GM19328 (cell line): ENCODE results near the gene TMED6.
A peak's percentile ranks its signal among the peaks of the same experiment; 100 is the strongest.
"Not testable (repeated sequence)": the region's sequence is repeated elsewhere in the genome, so short reads cannot be mapped to it uniquely, and the experiment has no call there.

ENCODE experiments used
- ATAC-seq: cut with Tn5 transposase; IDR thresholded peaks from one replicate; pipeline ENCODE4 v1.9.1; 2021; ENCODE audit warnings: mild to moderate bottlenecking, moderate library complexity; ENCODE audit not compliant: unreplicated experiment

Gene TMED6

GRCh38 chr16:69363281-69363717 lies 11.7 kb upstream of the TMED6 start:
- ATAC-seq, result no peak

DNA sequence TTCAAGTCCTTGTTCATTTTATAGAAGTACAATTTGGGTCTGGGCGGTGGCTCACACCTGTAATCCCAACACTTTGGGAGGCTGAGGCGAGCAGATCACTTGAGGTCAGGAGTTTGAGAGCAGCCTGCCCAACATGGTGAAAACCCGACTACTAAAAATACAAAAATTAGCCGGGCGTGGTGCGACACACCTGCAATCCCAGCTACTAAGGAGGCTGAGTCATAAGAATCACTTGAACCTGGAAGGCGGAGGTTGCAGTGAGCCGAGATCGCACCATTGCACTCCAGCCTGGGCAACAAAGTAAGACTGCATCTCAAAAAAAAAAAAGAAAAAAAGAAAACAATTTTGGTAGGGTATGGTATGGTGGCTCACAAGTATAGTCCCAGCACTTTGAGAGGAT lies 8.5 kb upstream of the TMED6 start:
- not testable (repeated sequence) for ATAC-seq

DNA sequence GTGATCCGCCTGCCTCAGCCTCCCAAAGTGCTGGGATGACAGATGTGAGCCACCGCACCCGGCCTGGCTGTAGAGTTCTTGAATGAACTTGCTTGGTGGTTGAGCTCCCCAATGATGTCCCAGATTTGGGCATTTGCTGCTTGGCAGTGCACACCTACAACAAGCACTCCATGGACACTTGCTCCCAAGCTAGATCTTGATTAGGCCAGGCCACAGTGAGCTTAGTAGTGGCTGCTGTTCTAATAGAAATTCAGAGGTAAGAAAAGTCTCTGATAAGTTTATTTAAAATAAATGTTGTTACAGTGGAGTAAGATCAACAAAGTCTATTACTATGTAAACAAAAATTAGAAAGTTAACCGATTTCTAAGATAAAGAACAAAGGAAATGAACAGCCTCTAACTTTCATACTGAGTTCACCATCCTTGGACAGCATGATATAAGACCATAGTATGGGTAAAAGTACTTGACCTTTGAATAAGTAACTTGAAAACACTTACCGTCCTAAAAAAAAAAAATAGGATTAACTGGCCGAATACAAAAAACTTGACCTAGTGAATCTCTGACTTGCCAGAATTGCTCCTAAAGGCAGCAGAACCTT lies 951 bp downstream of the TMED6 start:
- ATAC-seq, result no peak

DNA sequence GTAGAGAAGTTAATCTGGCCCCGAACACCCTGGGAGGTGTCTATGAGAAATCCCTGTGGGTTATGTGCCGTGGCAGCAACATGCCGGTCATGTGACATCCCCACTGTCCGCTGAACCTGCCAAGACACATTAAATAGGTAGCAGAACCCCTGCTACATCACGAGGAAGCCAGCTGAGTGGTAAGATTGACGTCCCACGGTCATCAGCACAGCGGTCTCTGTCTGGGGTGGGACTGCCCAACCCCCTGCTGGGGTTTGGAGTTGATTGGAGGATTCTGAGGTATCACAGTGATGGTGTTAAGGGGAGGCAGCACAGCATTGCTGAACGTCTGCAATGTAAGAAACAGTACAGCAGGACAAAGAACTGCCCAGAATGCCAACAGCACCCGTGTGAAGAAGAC lies 2.0 kb downstream of the TMED6 start:
- ATAC-seq, result no peak

DNA sequence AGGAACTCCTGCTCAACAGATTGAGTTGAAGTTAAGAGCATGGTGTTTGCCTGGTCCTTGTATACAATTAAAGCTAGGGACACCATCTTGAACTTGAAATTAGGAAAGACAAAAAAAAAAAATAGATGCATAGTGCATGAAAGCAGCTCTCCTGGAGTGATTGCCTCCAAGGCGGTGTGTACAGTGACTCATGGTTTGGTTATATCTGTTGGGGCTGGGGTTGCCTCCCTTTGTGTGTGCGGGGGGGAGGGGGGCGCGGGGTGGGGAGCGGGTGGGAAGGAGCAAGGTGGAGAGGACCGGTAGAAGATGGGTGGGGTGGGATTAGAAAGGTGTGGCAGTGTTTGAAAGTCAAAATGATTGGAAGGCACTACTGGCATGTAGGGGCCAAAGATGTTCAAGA lies 3.4 kb downstream of the TMED6 start:
- ATAC-seq, result no peak

GRCh38 chr16:69346683-69347082 lies 4.9 kb downstream of the TMED6 start:
- no peak for ATAC-seq

- no peak for ATAC-seq
Observed at GRCh38 chr16:69345923-69346322, 5.7 kb downstream of the TMED6 start.

DNA sequence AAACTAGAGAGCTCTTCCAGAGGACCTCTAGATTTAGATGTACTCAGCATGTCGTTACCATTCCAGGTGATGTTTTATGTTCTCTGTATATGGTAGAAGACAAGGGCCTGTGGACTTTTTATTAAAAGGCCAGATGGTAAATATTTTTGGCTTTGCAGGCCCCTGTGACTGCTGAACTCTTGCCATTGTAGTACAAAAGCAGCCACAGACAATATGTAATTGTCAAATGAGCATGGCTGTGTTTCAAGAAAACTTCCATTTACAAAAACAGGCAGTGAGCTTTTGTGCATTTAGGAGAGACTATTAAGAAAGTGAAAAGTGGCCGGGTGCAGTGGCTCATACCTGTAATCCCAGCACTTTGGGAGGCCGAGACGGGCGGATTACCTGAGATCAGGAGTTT lies 7.4 kb downstream of the TMED6 start:
- ATAC-seq, result no peak

GRCh38 chr16:69340095-69340644 lies 11.4 kb downstream of the TMED6 start:
- ATAC-seq, result no peak

DNA sequence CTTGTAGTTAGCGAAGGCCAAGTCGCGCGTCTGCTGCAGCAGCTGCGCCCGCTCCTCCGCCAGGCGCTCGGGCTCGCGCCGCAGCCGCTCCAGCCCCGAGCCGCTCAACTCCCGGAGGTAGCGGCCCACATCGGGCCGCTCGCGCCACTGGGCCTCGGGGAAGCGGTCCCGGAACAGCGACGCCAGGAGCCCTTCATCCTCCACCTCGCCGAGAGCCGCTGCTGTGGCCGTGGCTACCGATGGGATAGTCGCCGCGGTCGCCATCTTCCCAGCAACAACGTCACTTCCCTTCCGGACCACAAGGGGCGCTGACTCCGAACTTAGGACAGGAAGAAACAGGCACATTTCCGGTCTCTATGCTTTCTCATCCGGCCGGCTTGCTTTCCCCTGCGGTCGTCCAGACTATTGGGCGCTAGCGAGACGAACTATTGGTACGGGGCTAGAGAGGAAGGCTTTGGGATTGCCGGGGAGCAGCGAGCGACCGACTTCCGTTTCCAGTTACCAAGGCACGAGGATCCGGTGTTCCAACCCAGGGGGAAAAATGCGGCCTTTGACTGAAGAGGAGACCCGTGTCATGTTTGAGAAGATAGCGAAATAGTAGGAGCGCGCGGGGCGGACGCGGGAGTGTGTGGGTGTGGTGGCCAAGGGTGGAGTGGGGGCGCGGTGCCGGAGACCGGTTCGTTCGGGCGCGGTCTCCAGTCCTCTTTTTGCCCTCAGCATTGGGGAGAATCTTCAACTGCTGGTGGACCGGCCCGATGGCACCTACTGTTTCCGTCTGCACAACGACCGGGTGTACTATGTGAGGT lies 12.1 kb downstream of the TMED6 start, which contains the start of the genes COG8 and NIP7:
TSS of gene COG8 (minus strand) at position 276 of the 806 bp plus-strand sequence. CDS start at position 264, 12 bp downstream.
TSS of gene NIP7 (plus strand) at position 484 of the 806 bp plus-strand sequence. CDS start at position 542, 58 bp downstream.
- ATAC-seq, result peak; percentile 81

DNA sequence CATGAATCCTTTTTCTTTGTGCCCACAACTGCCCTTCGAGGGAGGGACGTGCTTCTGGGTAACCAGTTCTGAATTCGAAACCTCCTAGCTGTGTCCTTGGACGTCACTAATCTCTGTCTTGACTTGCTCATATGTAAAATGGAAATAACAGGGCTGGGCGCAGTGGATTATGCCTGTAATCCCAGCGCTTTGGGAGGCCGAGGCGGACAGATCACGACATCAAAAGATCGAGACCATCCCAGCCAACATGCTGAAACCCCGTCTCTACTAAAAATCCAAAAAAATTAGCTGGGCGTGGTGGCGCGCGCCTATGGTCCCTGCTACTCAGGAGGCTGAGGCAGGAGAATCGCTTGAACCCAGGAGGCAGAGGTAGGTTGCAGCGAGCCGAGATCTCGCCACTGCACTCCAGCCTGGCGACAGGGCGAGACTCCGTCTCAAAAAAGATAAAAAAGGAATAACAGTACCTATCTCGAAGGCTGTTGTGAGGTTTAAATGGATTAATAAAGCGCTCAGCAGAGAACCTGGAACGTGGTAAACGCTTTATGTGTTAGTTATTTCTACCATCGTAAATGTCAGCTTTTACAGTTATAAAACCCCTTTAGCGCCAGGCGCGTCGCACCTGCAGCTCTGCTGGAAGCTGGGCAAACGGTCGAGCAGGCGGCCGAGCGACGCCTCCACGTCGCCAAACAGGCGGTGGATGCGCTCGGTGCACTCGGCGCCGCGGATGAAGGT lies 12.9 kb downstream of the TMED6 start:
- ATAC-seq, result no peak

GRCh38 chr16:69334696-69335095 lies 16.9 kb downstream of the TMED6 start:
- no peak for ATAC-seq

DNA sequence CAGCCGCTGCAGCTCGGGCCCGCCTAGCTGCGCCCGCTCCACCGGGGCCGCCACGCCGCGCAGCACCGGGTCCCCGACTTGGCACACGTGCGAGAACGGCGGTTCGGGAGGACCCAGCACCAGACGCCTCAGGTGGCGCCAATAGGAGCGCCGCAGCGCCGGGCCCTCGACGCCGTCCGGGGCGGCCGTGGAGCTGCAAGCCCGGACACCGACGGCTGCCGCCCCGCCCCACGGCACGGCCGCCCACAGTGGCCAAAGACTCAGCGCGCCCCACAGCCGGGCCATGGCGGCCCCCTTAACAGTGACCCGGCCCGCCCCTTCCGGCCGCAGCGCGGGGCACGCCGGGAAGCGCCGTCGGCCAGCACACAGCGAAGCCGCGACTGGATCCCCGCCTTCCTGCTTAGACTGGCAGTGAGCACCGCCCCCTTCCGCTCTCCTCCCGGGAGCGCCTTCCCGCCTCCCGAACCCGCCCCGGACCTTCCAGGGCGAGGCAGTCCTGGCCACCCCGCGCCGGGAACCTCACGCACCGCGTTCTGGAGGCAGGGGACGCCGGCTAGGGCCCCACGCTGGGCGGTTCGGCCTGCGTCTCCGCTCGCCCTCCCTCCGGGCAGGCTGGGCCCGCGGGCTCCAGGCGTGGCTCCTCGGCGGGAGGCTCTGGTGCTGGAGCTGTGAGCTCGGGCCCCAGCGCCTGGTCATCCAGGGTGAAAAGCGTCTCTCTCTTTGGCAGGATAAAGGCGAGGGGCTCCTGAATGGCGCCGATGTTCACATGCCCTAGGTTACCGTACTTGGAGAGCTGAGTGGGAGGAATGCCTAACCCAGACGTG lies 21.1 kb downstream of the TMED6 start, which contains the start of gene PDF:
TSS of gene PDF (minus strand) at position 303 of the 824 bp plus-strand sequence. CDS start at position 285, 18 bp downstream.
- peak; percentile 92 for ATAC-seq

DNA sequence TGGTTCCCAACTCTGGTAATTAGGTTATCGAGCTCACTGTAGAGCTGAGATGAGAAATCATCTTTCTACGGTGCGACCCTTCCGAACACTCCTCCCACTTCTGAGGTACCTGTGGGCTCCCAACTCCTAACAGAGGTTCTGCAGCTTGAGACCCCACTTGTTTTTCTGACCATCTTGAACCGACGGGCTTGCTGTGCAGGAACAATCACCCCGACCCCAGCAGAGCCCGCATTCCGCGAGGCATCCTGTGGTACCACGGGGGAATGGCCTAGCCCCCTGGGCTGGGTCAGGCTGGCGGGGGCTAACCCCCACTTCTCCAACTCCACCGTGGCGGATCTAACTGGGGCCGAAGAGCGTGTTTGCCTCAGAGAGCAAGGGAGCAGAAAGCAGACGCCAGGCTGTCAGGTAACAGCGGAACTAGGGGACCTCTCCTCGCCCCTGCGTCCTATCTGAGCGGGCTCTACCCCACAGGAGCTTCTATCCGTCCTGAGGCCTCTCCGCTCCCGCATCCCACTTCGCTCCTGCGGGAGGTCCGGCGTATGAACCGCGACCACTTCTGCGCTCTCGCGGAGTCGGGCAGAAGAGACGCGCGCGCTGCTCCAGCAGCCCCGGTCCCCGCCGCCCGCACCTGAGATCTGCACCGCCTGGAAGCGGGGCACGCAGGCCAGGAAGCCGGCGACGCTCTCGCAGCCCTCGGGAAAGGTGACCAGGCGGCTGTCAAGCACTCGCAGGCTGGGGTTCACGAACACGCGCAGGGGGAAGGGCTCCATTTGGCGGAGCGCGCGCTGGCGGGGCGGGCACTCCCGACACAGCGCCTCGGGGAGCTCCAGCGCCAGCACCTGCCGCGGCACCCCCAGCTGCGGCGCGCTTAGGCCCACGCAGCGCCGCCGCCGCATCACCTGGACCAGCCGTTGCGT lies 22.0 kb downstream of the TMED6 start:
- peak; percentile 14 for ATAC-seq

DNA sequence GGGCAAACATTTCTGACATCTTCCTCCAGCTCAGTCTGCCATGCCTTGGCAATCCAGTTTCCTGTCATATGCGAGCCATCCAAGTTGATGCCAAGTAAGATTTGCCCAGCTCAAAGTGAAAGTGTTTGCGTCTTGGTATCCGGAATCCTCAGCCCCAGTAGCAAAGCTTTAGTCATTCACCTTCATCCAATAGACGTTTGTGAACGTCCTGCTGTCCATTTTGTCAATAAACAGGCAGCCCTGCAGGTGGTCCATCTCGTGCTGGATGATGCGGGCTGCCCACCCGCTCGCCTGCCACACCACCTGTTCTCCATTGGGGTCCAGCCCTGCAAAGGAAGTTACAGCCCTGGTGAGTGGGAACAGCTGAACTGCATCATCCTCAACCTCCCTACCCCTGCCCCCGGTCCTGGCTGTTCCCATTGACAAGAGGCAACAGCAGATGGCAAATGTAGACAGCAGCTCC lies 22.7 kb downstream of the TMED6 start:
- ATAC-seq, result no peak

- ATAC-seq, result no peak
Observed at GRCh38 chr16:69327585-69328310, 23.8 kb downstream of the TMED6 start.

DNA sequence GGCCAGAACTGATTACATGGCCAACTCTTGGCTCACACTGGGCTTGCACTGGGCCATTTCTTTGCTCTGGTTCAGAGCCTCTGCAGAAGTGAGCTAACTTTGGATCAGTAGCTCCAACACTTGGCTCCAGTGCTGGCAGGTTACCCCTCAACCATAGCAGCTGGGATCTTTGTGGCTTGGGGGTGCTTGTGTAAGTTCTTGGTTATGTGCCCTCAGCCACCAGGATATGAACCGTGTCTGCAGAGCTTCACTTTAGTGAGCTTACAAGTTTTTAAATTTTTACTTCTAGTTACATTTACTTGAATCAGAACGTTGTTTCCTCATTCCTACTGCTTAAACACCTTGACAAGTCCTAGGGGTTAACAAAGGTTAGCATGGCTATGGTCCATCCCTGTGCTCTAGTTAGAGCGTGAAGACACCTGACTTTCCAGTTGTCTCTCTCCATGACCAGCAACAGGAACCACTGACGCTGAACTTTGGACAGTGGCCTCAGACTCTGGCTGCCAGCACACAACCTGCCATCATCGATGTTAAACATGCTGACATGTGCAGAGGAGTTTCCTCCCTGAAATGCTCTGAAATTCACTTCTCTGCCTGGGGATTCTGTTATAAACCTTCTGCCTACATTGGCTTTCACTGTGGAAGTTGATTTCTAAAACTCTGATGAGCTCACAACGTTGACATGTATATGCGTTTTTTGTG lies 25.3 kb downstream of the TMED6 start:
- no peak for ATAC-seq

DNA sequence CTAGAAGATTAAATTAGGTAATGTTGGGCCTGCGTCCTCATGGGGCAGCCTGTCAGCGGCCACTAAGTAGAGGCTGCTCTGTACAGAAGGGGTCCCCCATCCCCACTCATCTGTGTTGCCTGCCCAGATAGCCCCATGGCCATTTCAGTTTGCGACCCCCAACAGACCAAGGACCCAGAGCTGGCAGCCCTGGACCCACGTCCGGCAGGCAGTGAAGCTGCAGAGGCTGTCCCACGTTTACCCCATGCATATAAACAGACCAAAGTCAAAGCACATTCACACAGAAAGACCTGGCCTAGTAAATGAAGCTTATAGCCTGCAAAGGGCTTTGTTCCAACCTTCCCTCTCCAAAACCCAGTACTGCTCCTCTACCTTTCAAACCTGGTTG lies 25.8 kb downstream of the TMED6 start:
- ATAC-seq, result no peak
